A673 (cell line): ENCODE measurements around the gene DPH5.

Source experiments
- CTCF ChIP-seq: fragments of 300-800, 200-600 bp; sonication (generic); conservative IDR thresholded peaks from 2 replicates; pipeline ENCODE4 v1.5.1; 2017; ENCODE audit warnings: low read depth, mild to moderate bottlenecking, antibody characterized with exemption, low read length, moderate library complexity, mixed read lengths
- EZH2 ChIP-seq: fragments of 200-600 bp; sonication (generic); IDR thresholded peaks from 2 replicates; pipeline ENCODE4 v1.6.1; 2017; ENCODE audit warnings: borderline replicate concordance, low read depth, mild to moderate bottlenecking, mixed read lengths, antibody characterized with exemption, low read length; ENCODE audit not compliant: poor library complexity, severe bottlenecking

DNA sequence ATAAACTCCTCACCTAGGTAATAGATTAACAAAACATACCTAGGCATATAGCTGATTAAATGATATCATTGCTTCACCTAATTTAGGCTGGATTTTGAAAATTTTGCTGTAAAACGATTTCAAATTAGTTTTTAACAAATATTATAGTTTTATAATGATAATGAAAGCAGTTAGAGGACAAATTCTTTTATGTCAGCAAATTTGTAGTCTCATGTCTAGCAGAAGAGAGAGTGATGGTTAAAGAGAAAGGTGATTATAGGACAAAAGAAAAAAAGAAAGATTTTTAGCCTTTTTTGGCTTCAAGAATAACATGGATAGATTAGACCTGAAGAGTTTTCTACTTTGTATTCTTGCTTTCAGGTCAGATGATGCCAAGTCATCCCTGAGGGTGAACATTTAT is 3.6 kb upstream of the DPH5 start:
- TF ChIP-seq CTCF: no peak
- no peak for TF ChIP-seq EZH2
